HepG2 (cell line): ENCODE results near the gene SIRPB1. TPM values are rescaled to one million over a fixed set of nuclear protein-coding genes. Genes with fewer than 3 reads are reported as not detected.

ENCODE experiments used
- CREB1 ChIP-seq, 2 experiments: fragments of 450-650 bp in 1 of 2; IDR thresholded peaks; 2 replicates each; pipeline ENCODE4 v1.6.1; 2016 to 2017; ENCODE audit warnings: control low read depth in 1 of 2, mild to moderate bottlenecking in 1 of 2, missing compliant biosample characterization in 1 of 2, missing genetic modification characterization in 1 of 2
- EHMT2 ChIP-seq: fragments of 200-600 bp; sonication (generic); IDR thresholded peaks from 2 replicates; pipeline ENCODE4 v1.7.0; 2017; ENCODE audit warnings: antibody characterized with exemption, low read depth, low read length, borderline replicate concordance
- ELF3 ChIP-seq: IDR thresholded peaks from 2 replicates; pipeline ENCODE4 v1.6.1; 2016; ENCODE audit warnings: missing genetic modification reagents, missing compliant biosample characterization
- EP300 ChIP-seq, 3 experiments: sonication (generic) in 1 of 3; formaldehyde crosslinking in 1 of 3; IDR thresholded peaks; 2 replicates each; pipeline versions ENCODE4 v1.5.1 to v1.6.1; 2011 to 2020; ENCODE audit warnings: low read depth in 2 of 3, low read length in 2 of 3, borderline replicate concordance in 1 of 3, improper control_type of control experiment in 1 of 3, mild to moderate bottlenecking in 1 of 3, missing genetic modification reagents in 1 of 3, moderate library complexity in 1 of 3
- HDAC6 ChIP-seq: fragments of 200-600 bp; sonication (generic); IDR thresholded peaks from 2 replicates; pipeline ENCODE4 v1.7.0; 2017; ENCODE audit warnings: mild to moderate bottlenecking, antibody characterized with exemption, low read length, low read depth
- IRF2 ChIP-seq: IDR thresholded peaks from 2 replicates; pipeline ENCODE4 v1.6.1; 2018; ENCODE audit warnings: missing genetic modification reagents, missing compliant biosample characterization
- SIX1 ChIP-seq: sonication (generic); formaldehyde crosslinking; IDR thresholded peaks from 2 replicates; pipeline ENCODE4 v1.4.0; 2020; ENCODE audit warnings: missing genetic modification reagents, borderline replicate concordance
- SMYD3 ChIP-seq: sonication (generic); formaldehyde crosslinking; IDR thresholded peaks from 2 replicates; pipeline ENCODE4 v1.8.1; 2023; ENCODE audit warnings: mild to moderate bottlenecking, missing genetic modification reagents
- TCF7L2 ChIP-seq: IDR thresholded peaks from 2 replicates; pipeline ENCODE4 v1.6.1; 2011; ENCODE audit warnings: mild to moderate bottlenecking, low read depth, low read length, moderate library complexity
- ZNF800 ChIP-seq: sonication (generic); formaldehyde crosslinking; IDR thresholded peaks from 2 replicates; pipeline ENCODE4 v1.4.0; 2020; ENCODE audit warnings: missing genetic modification reagents
- polyA plus RNA-seq, 8 experiments: library from polyadenylated mRNA; depleted of rRNA in 3 of 8; stranded (reverse) in 7 of 8; unstranded in 1 of 8; fragments of >200 nt; fragmentation: Illumina TruSeq in 4 of 8; extraction: Trizol in 4 of 8; gene quantifications; 2 replicates each; pipeline versions ENCODE4 v1.2.1 to v1.2.3, GENCODE V29; 2011 to 2016; ENCODE audit warnings: low read depth in 4 of 8, missing spikeins in 1 of 8, mixed read lengths in 1 of 8; ENCODE audit not compliant: insufficient read depth in 1 of 8
- total RNA-seq, 5 experiments: library from RNA; depleted of rRNA; stranded (reverse); fragments of >200 nt; fragmentation: Illumina TruSeq; extraction: Trizol; gene quantifications; 2 replicates each; pipeline ENCODE4 v1.2.3, GENCODE V29; 2016; ENCODE audit warnings: low read depth in 1 of 5
- TF ChIP-seq, protein P1 (sequence below): sonication (generic); formaldehyde crosslinking; conservative IDR thresholded peaks from 2 replicates; pipeline ENCODE4 v1.4.0; 2020; ENCODE audit warnings: missing genetic modification reagents
- TF ChIP-seq, protein P2 (sequence below): sonication (generic); formaldehyde crosslinking; IDR thresholded peaks from 2 replicates; pipeline ENCODE4 v1.5.1; 2020; ENCODE audit warnings: mild to moderate bottlenecking, missing genetic modification reagents, borderline replicate concordance
- TF ChIP-seq, protein P3 (sequence below): sonication (generic); formaldehyde crosslinking; conservative IDR thresholded peaks from 2 replicates; pipeline ENCODE4 v1.8.0; 2022; ENCODE audit warnings: missing genetic modification reagents

The SIRPB1 gene
- total and polyA plus RNA-seq, 2 of the 13 experiments (the other 11 are each of a cell fraction or from before 2014, with no cell fraction given): 0.41 to 1.4 TPM

GRCh38 chr20:1636621-1637020, 16.8 kb upstream of the SIRPB1 start (continued):
- TF ChIP-seq ELF3 (CRISPR knock-in tag) (peak; percentile 73), SMYD3 (CRISPR knock-in tag) (0 out of 2 replicates have a peak, but pooled peaks have one; percentile 47), IRF2 (CRISPR knock-in tag) (no peak), SIX1 (no peak), EHMT2 (peak; percentile 91; the same call in 1 of the 2 replicates), TCF7L2 (no peak), CREB1 (IDR thresholded peaks at IDR 0.05) (no peak), CREB1 (CRISPR knock-in tag; IDR thresholded peaks at IDR 0.05) (no peak), HDAC6 (no peak), EP300 (IDR thresholded peaks at IDR 0.05; ENCODE audit: low read depth in 2 of 2, low read length in 2 of 2) (peak in 1 of 2 experiments; percentile 60; a peak in 2 of 4 replicates), EP300 (CRISPR knock-in tag; IDR thresholded peaks at IDR 0.05; ENCODE audit: borderline replicate concordance) (0 out of 2 replicates have a peak, but pooled peaks have one; percentile 24), ZNF800 (CRISPR knock-in tag) (no peak)
- TF ChIP-seq, protein P1, sequence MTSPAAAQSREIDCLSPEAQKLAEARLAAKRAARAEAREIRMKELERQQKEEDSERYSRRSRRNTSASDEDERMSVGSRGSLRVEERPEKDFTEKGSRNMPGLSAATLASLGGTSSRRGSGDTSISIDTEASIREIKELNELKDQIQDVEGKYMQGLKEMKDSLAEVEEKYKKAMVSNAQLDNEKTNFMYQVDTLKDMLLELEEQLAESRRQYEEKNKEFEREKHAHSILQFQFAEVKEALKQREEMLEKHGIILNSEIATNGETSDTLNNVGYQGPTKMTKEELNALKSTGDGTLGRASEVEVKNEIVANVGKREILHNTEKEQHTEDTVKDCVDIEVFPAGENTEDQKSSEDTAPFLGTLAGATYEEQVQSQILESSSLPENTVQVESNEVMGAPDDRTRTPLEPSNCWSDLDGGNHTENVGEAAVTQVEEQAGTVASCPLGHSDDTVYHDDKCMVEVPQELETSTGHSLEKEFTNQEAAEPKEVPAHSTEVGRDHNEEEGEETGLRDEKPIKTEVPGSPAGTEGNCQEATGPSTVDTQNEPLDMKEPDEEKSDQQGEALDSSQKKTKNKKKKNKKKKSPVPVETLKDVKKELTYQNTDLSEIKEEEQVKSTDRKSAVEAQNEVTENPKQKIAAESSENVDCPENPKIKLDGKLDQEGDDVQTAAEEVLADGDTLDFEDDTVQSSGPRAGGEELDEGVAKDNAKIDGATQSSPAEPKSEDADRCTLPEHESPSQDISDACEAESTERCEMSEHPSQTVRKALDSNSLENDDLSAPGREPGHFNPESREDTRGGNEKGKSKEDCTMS: no peak
- TF ChIP-seq, protein P2, sequence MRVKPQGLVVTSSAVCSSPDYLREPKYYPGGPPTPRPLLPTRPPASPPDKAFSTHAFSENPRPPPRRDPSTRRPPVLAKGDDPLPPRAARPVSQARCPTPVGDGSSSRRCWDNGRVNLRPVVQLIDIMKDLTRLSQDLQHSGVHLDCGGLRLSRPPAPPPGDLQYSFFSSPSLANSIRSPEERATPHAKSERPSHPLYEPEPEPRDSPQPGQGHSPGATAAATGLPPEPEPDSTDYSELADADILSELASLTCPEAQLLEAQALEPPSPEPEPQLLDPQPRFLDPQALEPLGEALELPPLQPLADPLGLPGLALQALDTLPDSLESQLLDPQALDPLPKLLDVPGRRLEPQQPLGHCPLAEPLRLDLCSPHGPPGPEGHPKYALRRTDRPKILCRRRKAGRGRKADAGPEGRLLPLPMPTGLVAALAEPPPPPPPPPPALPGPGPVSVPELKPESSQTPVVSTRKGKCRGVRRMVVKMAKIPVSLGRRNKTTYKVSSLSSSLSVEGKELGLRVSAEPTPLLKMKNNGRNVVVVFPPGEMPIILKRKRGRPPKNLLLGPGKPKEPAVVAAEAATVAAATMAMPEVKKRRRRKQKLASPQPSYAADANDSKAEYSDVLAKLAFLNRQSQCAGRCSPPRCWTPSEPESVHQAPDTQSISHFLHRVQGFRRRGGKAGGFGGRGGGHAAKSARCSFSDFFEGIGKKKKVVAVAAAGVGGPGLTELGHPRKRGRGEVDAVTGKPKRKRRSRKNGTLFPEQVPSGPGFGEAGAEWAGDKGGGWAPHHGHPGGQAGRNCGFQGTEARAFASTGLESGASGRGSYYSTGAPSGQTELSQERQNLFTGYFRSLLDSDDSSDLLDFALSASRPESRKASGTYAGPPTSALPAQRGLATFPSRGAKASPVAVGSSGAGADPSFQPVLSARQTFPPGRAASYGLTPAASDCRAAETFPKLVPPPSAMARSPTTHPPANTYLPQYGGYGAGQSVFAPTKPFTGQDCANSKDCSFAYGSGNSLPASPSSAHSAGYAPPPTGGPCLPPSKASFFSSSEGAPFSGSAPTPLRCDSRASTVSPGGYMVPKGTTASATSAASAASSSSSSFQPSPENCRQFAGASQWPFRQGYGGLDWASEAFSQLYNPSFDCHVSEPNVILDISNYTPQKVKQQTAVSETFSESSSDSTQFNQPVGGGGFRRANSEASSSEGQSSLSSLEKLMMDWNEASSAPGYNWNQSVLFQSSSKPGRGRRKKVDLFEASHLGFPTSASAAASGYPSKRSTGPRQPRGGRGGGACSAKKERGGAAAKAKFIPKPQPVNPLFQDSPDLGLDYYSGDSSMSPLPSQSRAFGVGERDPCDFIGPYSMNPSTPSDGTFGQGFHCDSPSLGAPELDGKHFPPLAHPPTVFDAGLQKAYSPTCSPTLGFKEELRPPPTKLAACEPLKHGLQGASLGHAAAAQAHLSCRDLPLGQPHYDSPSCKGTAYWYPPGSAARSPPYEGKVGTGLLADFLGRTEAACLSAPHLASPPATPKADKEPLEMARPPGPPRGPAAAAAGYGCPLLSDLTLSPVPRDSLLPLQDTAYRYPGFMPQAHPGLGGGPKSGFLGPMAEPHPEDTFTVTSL: peak; percentile 32; the same call in 1 of the 2 replicates
- TF ChIP-seq, protein P3, sequence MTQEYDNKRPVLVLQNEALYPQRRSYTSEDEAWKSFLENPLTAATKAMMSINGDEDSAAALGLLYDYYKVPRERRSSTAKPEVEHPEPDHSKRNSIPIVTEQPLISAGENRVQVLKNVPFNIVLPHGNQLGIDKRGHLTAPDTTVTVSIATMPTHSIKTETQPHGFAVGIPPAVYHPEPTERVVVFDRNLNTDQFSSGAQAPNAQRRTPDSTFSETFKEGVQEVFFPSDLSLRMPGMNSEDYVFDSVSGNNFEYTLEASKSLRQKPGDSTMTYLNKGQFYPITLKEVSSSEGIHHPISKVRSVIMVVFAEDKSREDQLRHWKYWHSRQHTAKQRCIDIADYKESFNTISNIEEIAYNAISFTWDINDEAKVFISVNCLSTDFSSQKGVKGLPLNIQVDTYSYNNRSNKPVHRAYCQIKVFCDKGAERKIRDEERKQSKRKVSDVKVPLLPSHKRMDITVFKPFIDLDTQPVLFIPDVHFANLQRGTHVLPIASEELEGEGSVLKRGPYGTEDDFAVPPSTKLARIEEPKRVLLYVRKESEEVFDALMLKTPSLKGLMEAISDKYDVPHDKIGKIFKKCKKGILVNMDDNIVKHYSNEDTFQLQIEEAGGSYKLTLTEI (CRISPR knock-in tag): no peak
